Transverse colon (tissue), 4 donors: ENCODE results near the gene SLC6A11. TPM values are rescaled to one million over a fixed set of nuclear protein-coding genes. Genes with fewer than 3 reads are reported as not detected.

Experiments
- DNase-seq: peaks from one replicate; pipeline ENCODE4 v3.0.0-alpha.2; 2019
- H3K27ac ChIP-seq, 4 donors: fragments of 200-600 bp; sonication (generic); 2 replicates each; pipeline ENCODE4 v1.5.1; 2016 to 2018; ENCODE audit warnings: inconsistent platforms in 4 of 4
- H3K27me3 ChIP-seq: fragments of 200-600 bp; sonication (generic); 2 replicates; pipeline ENCODE4 v1.5.1; 2017; ENCODE audit warnings: inconsistent platforms
- H3K36me3 ChIP-seq, 4 donors: fragments of 200-600 bp; sonication (generic); 2 replicates each; pipeline ENCODE4 v1.5.1; 2017 to 2019; ENCODE audit warnings: inconsistent platforms in 4 of 4
- H3K4me1 ChIP-seq, 4 donors: fragments of 200-600 bp; sonication (generic); 2 replicates each; pipeline ENCODE4 v1.5.1; 2017 to 2020; ENCODE audit warnings: inconsistent platforms in 4 of 4
- H3K4me3 ChIP-seq, 4 donors: fragments of 200-600 bp; sonication (generic); 1 replicate in 1 of 4; 2 replicates in 3 of 4; pipeline versions ENCODE4 v1.5.1 to v1.6.1; 2017 to 2019; ENCODE audit warnings: inconsistent platforms in 4 of 4
- H3K9me3 ChIP-seq, 2 donors: fragments of 200-600 bp; sonication (generic); 2 replicates each; pipeline ENCODE4 v1.5.1; 2017 to 2019; ENCODE audit warnings: inconsistent platforms in 2 of 2
- CTCF ChIP-seq, 5 experiments: fragments of 200-600 bp in 3 of 5; fragments of 450-650 bp in 2 of 5; sonication (generic) in 3 of 5; IDR thresholded peaks; 1 replicate in 2 of 5; 2 replicates in 3 of 5; pipeline ENCODE4 v1.5.1; 2016 to 2017; ENCODE audit warnings: antibody characterized with exemption in 5 of 5, inconsistent platforms in 3 of 5, mild to moderate bottlenecking in 2 of 5, moderate library complexity in 1 of 5
- EP300 ChIP-seq: sonication (generic); formaldehyde crosslinking; IDR thresholded peaks from one replicate; pipeline ENCODE4 v1.6.1; 2017; ENCODE audit warnings: antibody characterized with exemption, low read depth
- POLR2A ChIP-seq: fragments of 450-650 bp; IDR thresholded peaks from one replicate; pipeline ENCODE4 v1.6.1; 2016; ENCODE audit warnings: antibody characterized with exemption, mild to moderate bottlenecking, moderate library complexity
- POLR2AphosphoS5 ChIP-seq, 3 donors: sonication (generic); formaldehyde crosslinking; IDR thresholded peaks; one replicate each; pipeline ENCODE4 v1.6.1; 2016; ENCODE audit warnings: antibody characterized with exemption in 3 of 3
- WGBS, 2 donors: methylation state at CpG; one replicate each; pipeline ENCODE4 v1.1.5; 2018; ENCODE audit warnings: low coverage in 1 of 2; 5-methylcytosine and 5-hydroxymethylcytosine counted together
- in situ Hi-C, 4 donors: fragments of 200-750 bp; cut with MboI; loops; one replicate each; pipeline versions ENCODE4 v1.15.0 to v1.15.1; 2017; ENCODE audit warnings: low sequenced_read_pairs in 3 of 4, low pct_ligation_motif_present in 1 of 4, low pct_unique_long_range_greater_than_20kb in 1 of 4
- intact Hi-C: fragments of 100-400 bp; cut with DNase I; formaldehyde crosslinking; loops from one replicate; pipeline ENCODE4 v1.15.1; 2023; ENCODE audit warnings: low total_unique reads
- total RNA-seq, 4 donors: library from RNA; depleted of rRNA; stranded (reverse); fragments of >200 nt; gene quantifications; one replicate each; pipeline ENCODE4 v1.1.0, GENCODE V29; 2016

The SLC6A11 gene
- total RNA-seq, 4 donors from 2014 or later = not detected

GRCh38 chr3:10933470-10933804, 117.4 kb downstream of the SLC6A11 start:
- WGBS, 2 donors = 63% methylated on average over 1 of the region's 1 CpG; no CpG with 5 or more reads in 1 of the 2 donors
- Histone ChIP-seq H3K27me3 (no peaks in the 10 kb centered on the region), H3K4me1 (no peaks in the 10 kb centered on the region), H3K36me3 (no peaks in the 10 kb centered on the region), H3K9me3 (no peaks in the 10 kb centered on the region), H3K4me3 (no peak overlapping the region), H3K27ac (no peak overlapping the region)
- TF ChIP-seq POLR2A (no peak), POLR2AphosphoS5 (IDR thresholded peaks at IDR 0.05) (no peak), CTCF (IDR thresholded peaks at IDR 0.05) (no peak), EP300 (no peak)
- intact Hi-C loops (no loop called here), in situ Hi-C loops (loop anchor here in 1 of 4 donors (25.0 kb wide), 1 partner anchor 404 kb away; no protein-coding TSS in a partner anchor)
- DNase-seq = no peak

- 77% methylated on average over 19 of the region's 19 CpGs; no CpG with 5 or more reads in 1 of the 2 donors for whole genome bisulfite sequencing, 2 donors
- Histone ChIP-seq H3K27ac (no peak overlapping the region), H3K9me3 (no peaks in the 10 kb centered on the region), H3K27me3 (no peaks in the 10 kb centered on the region), H3K4me1 (no peaks in the 10 kb centered on the region), H3K36me3 (no peaks in the 10 kb centered on the region), H3K4me3 (no peak overlapping the region)
- no peak for DNase-seq
- TF ChIP-seq EP300 (no peak), POLR2AphosphoS5 (IDR thresholded peaks at IDR 0.05) (no peak), CTCF (IDR thresholded peaks at IDR 0.05) (no peak), POLR2A (no peak)
- intact Hi-C loops = no loop called here
- in situ Hi-C loops = loop anchor here in 1 of 4 donors (25.0 kb wide), 1 partner anchor 403 kb away; no protein-coding TSS in a partner anchor
These were observed 117.9 kb downstream of the SLC6A11 start for GRCh38 chr3:10933805-10934481.

- 91% methylated on average over 12 of the region's 12 CpGs; no CpG with 5 or more reads in 1 of the 2 donors for WGBS, 2 donors
- DNase-seq = no peak
- intact Hi-C loops = no loop called here
- H3K27me3 ChIP-seq = no peaks in the 10 kb centered on the region
- no peaks in the 10 kb centered on the region for H3K9me3 ChIP-seq
- no peak overlapping the region for H3K4me3 ChIP-seq
- H3K27ac ChIP-seq = no peak overlapping the region
- TF ChIP-seq CTCF (IDR thresholded peaks at IDR 0.05) = no peak
- no peak for TF ChIP-seq POLR2A
- no peak for TF ChIP-seq POLR2AphosphoS5 (IDR thresholded peaks at IDR 0.05)
- TF ChIP-seq EP300 = no peak
- no peaks in the 10 kb centered on the region for H3K4me1 ChIP-seq
- in situ Hi-C loops = loop anchor here in 1 of 4 donors (25.0 kb wide), 1 partner anchor 402 kb away; no protein-coding TSS in a partner anchor
- H3K36me3 ChIP-seq = no peaks in the 10 kb centered on the region
These were observed 119.0 kb downstream of the SLC6A11 start for GRCh38 chr3:10935028-10935427.

- TF ChIP-seq CTCF (IDR thresholded peaks at IDR 0.05) = no peak
- TF ChIP-seq POLR2AphosphoS5 (IDR thresholded peaks at IDR 0.05) = no peak
- TF ChIP-seq EP300 = no peak
- no peak for TF ChIP-seq POLR2A
- H3K27ac ChIP-seq = no peak overlapping the region
- no peak for DNase-seq
- H3K27me3 ChIP-seq = no peaks in the 10 kb centered on the region
- in situ Hi-C loops (loop anchor here in 1 of 4 donors (25.0 kb wide), 1 partner anchor 401 kb away; no protein-coding TSS in a partner anchor), intact Hi-C loops (no loop called here)
- H3K36me3 ChIP-seq = no peaks in the 10 kb centered on the region
- no peak overlapping the region for H3K4me3 ChIP-seq
- no peaks in the 10 kb centered on the region for H3K9me3 ChIP-seq
- H3K4me1 ChIP-seq = no peaks in the 10 kb centered on the region
- 70 to 86% methylated on average over 3 to 9 of the region's 9 CpGs for WGBS, 2 donors
These were observed 120.0 kb downstream of the SLC6A11 start for GRCh38 chr3:10935846-10936631.
